Kidney (tissue), 14 donors: ENCODE measurements around the gene XKR7. TPM values are rescaled to one million over a fixed set of nuclear protein-coding genes. Genes with fewer than 3 reads are reported as not detected.

Source experiments
- DNase-seq, 5 donors: peaks; one replicate each; pipeline ENCODE4 v3.0.0-alpha.2; 2013 to 2020
- FAIRE-seq: peaks from 2 replicates; lab custom pipeline; 2012; peaks lifted over from hg19 to GRCh38; lab: Jason Lieb, UNC
- H3K27ac ChIP-seq, 2 donors: one replicate each; pipeline ENCODE4 v1.7.0; 2013; ENCODE audit warnings: low read depth in 2 of 2, low read length in 2 of 2, inconsistent platforms in 1 of 2
- H3K27me3 ChIP-seq: one replicate; pipeline ENCODE4 v1.7.1; 2013; ENCODE audit warnings: low read length, inconsistent platforms; ENCODE audit not compliant: control insufficient read depth, insufficient read depth
- H3K36me3 ChIP-seq, 3 donors: one replicate each; pipeline versions ENCODE4 v1.7.0 to v1.7.1; 2013; ENCODE audit warnings: low read length in 3 of 3, control low read depth in 1 of 3, inconsistent platforms in 1 of 3; ENCODE audit not compliant: insufficient read depth in 3 of 3, control insufficient read depth in 2 of 3
- H3K4me1 ChIP-seq, 3 donors: one replicate each; pipeline versions ENCODE4 v1.7.0 to v1.7.1; 2013; ENCODE audit warnings: low read length in 3 of 3, inconsistent platforms in 1 of 3, low read depth in 1 of 3; ENCODE audit not compliant: control insufficient read depth in 2 of 3, insufficient read depth in 2 of 3
- H3K4me3 ChIP-seq, 3 donors: one replicate each; pipeline versions ENCODE4 v1.7.0 to v1.8.1; 2013; ENCODE audit warnings: low read length in 3 of 3, control low read depth in 1 of 3, inconsistent platforms in 1 of 3
- H3K9ac ChIP-seq, 3 donors: one replicate each; pipeline versions ENCODE4 v1.7.0 to v1.7.1; 2013; ENCODE audit warnings: low read length in 3 of 3, control low read depth in 1 of 3, inconsistent platforms in 1 of 3
- H3K9me3 ChIP-seq, 3 donors: one replicate each; pipeline versions ENCODE4 v1.7.0 to v1.7.1; 2013; ENCODE audit warnings: low read length in 3 of 3, control low read depth in 1 of 3, inconsistent platforms in 1 of 3; ENCODE audit not compliant: control insufficient read depth in 2 of 3, insufficient read depth in 1 of 3
- CTCF ChIP-seq: IDR thresholded peaks from 3 replicates; pipeline ENCODE4 v1.5.1; 2012; ENCODE audit warnings: mild to moderate bottlenecking, moderate library complexity, borderline replicate concordance; ENCODE audit not compliant: insufficient read depth; ENCODE audit errors: extremely low read depth
- intact Hi-C: fragments of 100-400 bp; cut with DNase I; formaldehyde crosslinking; loops from one replicate; pipeline ENCODE4 v1.11.1; 2022
- polyA plus RNA-seq: library from polyadenylated mRNA; stranded (reverse); fragments of 350-450 nt; fragmentation: Illumina TruSeq; extraction: RNeasy Lipid Tissue Mini Kit (QIAGEN cat#74804); gene quantifications from one replicate; pipeline ENCODE4 v1.2.3, GENCODE V29; 2014; ENCODE audit warnings: low read depth, low replicate concordance; ENCODE audit not compliant: insufficient read depth
- total RNA-seq: library from RNA; stranded (reverse); fragmentation: NEBNext Ultra II Directional; extraction: Animal tissue kit (Norgen Biotek cat#: 25700); gene quantifications from one replicate; pipeline ENCODE4 v1.2.1, GENCODE V29; 2021
- donor health status: control.
- donor health status: control.
- donor health status: control.
- donor health status: control.
- donor health status: control.
- donor health status: DM: yes; HTN: yes; CAD: no.
- donor health status: Normal renal cell carcinoma (clear cell type).

XKR7 gene
- total and polyA plus RNA-seq, 2 donors from 2014 or later = 0.06 TPM; not detected in 1

GRCh38 chr20:31975874-31976273 is 7.9 kb downstream of the XKR7 start:
- Histone ChIP-seq H3K9me3 (no peaks in the 10 kb centered on the region), H3K36me3 (no peaks in the 10 kb centered on the region), H3K27ac (no peak overlapping the region), H3K9ac (no peak overlapping the region), H3K27me3 (no peaks in the 10 kb centered on the region), H3K4me3 (no peak overlapping the region), H3K4me1 (no peaks in the 10 kb centered on the region)
- intact Hi-C loops = no loop called here
- TF ChIP-seq CTCF = no peak
- FAIRE-seq (no peak), DNase-seq (no peak)

GRCh38 chr20:31977080-31977479 is 9.1 kb downstream of the XKR7 start:
- no peak for TF ChIP-seq CTCF
- H3K9ac ChIP-seq = no peak overlapping the region
- DNase-seq (no peak), FAIRE-seq (no peak)
- no peak overlapping the region for H3K27ac ChIP-seq
- H3K4me3 ChIP-seq = no peak overlapping the region
- H3K27me3 ChIP-seq = no peaks in the 10 kb centered on the region
- H3K4me1 ChIP-seq = no peaks in the 10 kb centered on the region
- intact Hi-C loops = no loop called here
- H3K36me3 ChIP-seq = no peaks in the 10 kb centered on the region
- no peaks in the 10 kb centered on the region for H3K9me3 ChIP-seq

GRCh38 chr20:31979713-31980426 is 11.9 kb downstream of the XKR7 start:
- TF ChIP-seq CTCF = no peak
- peak in 2 of 5 donors; percentile 53 to 66 for DNase-seq
- FAIRE-seq = no peak
- H3K9me3 ChIP-seq = no peaks in the 10 kb centered on the region
- H3K9ac ChIP-seq = no peak overlapping the region
- no peaks in the 10 kb centered on the region for H3K36me3 ChIP-seq
- intact Hi-C loops = no loop called here
- no peak overlapping the region for H3K27ac ChIP-seq
- no peaks in the 10 kb centered on the region for H3K4me1 ChIP-seq
- H3K4me3 ChIP-seq = no peak overlapping the region
- H3K27me3 ChIP-seq = no peaks in the 10 kb centered on the region
